Hepatocyte (in vitro differentiated cells): Measurements from ENCODE around the gene NIM1K.

Experiments
- EZH2phosphoT487 ChIP-seq: fragments of 200-600 bp; sonication (generic); IDR thresholded peaks from one replicate; pipeline ENCODE4 v1.6.1; 2018; ENCODE audit warnings: antibody characterized with exemption, mild to moderate bottlenecking, low read depth, moderate library complexity; ENCODE audit not compliant: unreplicated experiment, severe bottlenecking
- TF ChIP-seq, protein P1 (sequence below): fragments of 200-600 bp; sonication (generic); IDR thresholded peaks from 2 replicates; pipeline ENCODE4 v1.5.1; 2016; ENCODE audit warnings: antibody characterized with exemption, mild to moderate bottlenecking; ENCODE audit not compliant: poor library complexity

DNA sequence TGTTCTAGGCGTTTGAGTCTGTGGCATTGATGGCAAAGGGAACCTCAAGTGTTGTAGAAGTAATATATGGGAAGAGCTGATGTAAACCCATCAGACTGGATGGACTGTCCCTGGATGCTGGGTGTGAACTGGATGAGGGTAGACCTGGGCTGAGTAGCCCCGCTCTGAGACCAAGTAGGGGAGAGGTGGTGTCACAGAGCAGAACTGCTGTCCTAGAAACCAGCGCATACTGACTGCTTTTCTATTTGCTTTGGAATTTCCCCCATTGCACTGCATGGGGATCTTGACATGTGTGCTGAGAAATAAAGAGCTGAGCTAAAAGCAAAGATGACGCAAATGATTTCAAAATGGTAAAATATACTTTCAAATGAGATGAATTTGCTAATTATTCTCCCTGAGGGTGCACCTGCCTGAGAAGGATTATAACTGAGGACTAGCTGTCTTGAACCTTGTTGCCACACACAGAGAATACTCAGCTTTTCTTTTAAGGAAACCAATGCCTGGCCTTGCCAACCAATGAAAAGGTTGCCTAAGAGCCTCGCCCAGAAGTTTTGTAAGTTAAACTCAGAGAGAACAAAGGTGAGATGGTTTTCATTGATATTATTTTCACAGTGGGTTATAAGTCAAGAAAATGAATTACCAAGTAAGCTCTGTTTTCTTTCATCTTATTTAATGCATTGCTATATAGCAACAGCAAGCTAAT, 44.8 kb downstream of the NIM1K start:
- no peak for TF ChIP-seq EZH2phosphoT487
- TF ChIP-seq, protein P1, sequence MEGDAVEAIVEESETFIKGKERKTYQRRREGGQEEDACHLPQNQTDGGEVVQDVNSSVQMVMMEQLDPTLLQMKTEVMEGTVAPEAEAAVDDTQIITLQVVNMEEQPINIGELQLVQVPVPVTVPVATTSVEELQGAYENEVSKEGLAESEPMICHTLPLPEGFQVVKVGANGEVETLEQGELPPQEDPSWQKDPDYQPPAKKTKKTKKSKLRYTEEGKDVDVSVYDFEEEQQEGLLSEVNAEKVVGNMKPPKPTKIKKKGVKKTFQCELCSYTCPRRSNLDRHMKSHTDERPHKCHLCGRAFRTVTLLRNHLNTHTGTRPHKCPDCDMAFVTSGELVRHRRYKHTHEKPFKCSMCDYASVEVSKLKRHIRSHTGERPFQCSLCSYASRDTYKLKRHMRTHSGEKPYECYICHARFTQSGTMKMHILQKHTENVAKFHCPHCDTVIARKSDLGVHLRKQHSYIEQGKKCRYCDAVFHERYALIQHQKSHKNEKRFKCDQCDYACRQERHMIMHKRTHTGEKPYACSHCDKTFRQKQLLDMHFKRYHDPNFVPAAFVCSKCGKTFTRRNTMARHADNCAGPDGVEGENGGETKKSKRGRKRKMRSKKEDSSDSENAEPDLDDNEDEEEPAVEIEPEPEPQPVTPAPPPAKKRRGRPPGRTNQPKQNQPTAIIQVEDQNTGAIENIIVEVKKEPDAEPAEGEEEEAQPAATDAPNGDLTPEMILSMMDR = no peak
